GM18511 (cell line): ENCODE data around the gene ZNF185.
"Not testable (repeated sequence)": the region's sequence is repeated elsewhere in the genome, so short reads cannot be mapped to it uniquely, and the experiment has no call there.

Source experiments
- ATAC-seq: cut with Tn5 transposase; IDR thresholded peaks from one replicate; pipeline ENCODE4 v1.9.1; 2021; ENCODE audit warnings: mild to moderate bottlenecking, moderate library complexity; ENCODE audit not compliant: unreplicated experiment

ZNF185 gene

DNA sequence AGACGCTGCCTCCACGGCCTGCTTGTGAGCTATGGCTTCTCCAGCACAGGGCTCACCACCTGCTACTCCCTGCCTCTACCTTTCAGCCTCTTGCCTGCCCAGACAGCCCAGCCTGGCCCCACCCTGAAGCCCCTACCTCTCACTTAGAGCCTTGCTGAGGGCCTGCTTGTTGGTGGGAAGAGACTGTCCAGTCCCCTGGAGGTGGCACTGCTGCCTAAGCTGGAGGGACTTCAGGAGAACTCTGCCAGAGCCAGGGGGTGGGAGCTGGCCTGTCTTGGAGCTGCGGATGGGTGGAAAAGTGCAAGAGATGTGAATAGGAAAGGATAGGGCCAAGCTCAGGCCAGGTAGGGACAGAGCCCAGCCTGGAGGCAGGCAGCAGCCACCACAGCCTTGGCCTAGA lies 2.7 kb upstream of the ZNF185 start:
- ATAC-seq, result no peak

DNA sequence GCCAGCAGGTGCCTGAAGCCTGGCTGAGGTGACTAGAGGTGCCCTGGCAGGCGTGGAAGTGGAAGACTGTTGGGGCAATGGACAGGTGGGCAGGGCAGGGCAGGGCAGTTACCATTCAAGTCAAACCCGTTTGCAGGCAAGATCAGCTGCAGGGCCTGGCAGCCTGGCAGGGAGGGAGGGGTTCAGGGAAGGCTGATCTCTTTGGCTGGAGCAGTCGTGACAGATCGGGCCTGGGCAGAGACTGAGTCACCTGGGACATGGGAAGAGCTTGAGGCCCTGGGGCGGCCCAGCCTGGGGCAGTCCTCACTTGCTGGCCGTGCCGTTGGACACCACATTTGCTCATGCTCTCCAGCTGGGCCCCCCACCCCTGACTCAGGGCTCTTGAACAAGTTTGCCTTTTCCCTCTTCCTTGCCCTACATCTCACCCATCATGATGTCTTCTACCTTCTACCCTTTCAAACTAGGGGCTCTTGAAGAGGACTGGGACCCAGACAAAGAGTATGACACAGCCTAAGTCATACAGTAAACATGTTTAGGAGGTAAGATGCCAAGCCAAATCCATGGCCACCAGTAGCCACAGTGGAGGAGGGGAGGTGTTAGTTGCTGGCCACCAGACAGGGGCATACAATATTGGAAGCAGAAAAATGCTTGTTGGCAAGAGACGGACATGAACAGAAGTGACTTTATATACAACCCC lies 2.0 kb upstream of the ZNF185 start:
- ATAC-seq, result no peak

DNA sequence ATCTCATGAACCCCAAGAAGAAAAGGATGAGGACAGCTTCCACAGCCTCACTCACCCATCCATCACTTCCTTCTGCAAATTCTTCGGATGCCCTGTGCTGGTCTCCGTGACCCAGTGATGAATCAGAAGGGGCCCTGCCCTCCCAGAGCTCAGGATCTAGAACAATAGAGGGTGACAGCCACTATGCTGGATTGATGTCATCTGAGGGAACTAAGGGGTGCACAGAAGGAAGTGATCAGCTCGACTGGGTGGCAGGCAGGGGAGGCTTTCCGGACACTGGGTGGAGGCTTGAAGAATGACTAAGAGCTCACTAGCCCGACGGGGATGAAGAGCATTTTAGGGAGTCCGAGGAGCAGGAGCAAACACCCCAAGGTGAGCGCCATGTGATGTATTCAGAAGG lies 1.4 kb upstream of the ZNF185 start:
- ATAC-seq, result no peak

DNA sequence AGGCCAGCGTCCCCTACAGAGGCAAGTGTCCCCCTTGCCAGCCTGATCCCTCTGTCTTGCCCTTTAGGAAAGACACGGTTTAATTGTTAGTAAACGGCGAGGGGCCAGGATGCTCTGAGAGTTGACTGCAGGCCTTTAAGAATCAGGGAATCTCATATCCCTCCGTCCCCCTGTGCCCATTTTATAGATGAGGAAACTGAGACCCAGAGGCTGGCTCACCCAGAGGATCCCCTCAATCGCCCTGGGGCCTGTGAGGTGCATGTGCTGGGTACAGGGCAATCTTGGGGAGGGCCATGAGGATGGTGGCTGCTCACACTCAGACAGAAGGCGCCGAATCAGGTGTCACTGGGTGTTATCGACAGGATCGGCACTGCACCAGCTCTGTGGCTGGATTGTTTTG lies 575 bp downstream of the ZNF185 start:
- no peak for ATAC-seq

DNA sequence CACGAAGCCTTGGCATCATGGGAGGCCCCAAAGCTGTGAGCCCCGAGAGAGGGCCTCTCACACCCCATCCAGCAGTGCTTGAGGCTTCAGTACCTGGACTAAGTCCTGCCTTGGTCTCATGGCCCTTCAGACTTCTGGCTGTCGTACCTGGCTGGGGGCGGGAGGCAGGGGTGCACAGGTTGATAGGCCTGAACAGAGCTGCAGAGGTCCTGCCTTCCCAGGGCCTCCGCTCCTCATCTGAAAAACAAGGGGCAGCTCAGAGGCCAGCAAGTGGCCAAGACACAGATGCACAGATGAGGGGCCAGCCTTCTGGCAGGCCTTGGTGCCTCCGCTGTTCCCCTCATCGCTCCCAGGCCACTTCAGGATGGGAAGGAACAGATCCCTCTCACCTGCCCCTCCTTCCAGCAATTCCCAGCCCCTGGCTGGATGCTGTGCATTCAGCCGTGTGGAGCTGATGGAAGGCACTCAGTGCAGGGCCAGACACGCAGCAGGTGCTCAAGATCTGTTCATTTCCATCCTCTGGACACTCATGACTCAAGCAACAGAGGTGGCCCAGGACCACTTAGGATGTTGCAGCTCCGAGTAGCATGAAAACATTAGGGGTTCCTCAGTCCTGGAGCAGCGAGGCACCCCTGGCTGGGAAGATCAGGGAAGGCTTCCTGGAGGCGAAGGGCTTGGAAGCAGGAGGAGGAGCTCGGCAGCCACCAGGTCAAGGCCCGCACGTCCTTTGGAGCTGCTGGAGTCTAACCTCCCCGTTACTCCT lies 1.4 kb downstream of the ZNF185 start:
- ATAC-seq, result no peak

DNA sequence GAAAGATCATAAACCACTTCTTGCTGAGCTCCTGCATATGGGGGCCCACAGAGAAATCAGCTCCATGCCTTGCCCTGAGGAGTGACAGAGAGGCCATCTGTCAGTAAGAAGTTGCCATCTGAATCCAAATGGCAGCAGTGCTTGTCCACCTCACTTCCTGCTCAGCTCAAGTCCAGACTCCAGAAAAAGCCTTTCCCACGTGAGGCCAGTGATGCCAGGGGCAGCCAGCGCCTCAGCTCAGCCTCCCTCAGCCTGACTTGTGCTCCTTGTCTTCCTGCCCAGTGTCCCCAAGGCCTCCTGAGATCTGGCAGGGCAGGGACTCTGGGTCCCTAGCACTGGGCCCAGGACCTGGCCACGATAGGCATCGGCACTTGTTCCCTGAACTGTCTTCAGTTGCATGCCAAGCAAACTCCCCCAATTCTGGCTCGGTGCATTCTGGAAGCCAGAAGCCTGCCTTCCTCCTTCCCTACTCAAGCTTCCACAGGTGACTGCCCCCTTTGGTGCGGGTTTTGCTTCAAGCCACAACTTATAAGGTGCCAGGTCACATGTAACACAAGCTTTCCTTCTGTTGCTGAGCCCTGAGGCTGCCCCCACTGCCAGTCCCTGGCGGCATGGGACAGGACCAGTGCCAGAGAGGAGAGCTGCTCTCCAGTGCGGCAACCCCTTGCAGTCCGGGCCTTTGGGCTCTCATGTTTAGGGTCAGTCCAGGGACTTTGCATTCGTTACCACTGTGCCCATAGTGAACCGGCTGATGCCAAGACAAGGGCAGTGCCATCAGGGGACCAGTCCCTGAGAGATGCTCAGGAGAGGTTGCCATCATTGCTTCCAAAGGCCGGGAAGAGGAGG lies 2.2 kb downstream of the ZNF185 start:
- no peak for ATAC-seq

DNA sequence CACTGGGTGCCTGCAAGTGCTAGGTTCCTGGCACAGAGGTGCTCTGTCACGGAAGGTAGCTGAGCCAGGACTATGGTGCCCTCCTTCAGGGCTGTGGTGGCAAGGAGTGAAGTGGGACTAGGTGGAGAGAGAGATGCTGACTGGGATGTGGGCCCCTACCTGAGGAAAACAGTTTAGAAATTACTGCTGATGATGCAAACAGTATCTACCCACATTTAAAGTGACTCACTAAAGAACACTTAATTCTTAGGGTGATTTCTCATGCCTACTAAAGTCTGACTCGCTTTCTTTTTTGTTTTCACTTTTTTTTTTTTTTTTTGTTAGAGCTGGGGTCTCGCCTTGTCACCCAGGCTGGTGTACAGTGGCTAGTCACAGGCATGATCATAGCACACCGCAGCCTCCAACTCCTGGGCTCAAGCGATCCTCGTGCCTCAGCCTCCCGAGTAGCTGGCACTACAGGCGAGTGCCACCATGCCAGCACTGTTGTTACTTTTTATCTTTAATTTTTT lies 3.1 kb downstream of the ZNF185 start:
- ATAC-seq, result no peak

DNA sequence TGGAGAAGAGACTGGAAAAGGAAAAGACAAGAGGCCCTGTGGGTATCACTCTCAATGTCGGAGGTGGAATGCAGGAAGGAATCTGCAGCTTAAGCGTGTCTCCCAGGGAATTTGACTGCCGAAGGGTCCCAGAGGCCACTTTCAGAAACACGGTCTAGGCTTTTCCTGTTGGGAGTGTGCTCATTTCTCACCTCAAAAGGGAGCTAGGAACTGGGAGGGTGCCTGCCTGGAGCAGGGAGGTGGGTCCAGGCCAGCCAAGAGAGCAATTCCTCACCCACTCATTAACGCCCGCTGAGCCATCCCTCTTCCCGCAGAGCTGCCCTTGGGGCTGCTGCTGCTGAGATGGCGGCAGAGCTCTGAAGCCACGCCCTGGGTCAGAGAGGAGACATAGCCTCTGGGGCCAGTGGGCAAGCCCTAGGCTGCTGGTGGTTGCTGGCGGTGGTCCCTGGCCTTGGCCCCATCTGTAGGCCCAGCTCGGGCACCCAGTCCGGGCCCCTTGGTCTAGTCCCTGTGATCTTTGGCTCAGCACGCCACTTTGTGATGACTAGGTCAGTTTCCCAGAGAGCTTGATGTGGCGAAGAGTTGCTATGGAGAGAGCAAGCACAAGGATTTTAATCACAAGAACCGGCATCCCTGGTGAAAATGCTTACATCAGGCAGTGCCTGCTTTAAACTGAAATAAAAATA lies 4.1 kb downstream of the ZNF185 start:
- no peak for ATAC-seq

DNA sequence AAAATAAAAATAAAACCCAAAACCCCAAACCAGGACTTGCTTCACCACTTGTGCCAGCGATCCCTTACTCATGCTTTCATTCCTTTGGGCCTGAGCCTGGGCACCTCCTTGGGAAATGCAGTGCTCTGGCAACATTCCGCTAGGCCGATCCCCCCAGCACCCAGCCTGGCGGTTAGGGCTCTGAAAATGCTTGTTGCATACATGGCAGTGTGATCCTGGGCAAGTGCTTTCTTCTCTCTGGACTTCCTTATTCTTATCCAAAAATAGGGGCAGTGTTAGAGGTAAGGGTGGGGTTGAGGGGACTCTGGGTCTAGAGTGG lies 4.6 kb downstream of the ZNF185 start:
- ATAC-seq, result no peak

DNA sequence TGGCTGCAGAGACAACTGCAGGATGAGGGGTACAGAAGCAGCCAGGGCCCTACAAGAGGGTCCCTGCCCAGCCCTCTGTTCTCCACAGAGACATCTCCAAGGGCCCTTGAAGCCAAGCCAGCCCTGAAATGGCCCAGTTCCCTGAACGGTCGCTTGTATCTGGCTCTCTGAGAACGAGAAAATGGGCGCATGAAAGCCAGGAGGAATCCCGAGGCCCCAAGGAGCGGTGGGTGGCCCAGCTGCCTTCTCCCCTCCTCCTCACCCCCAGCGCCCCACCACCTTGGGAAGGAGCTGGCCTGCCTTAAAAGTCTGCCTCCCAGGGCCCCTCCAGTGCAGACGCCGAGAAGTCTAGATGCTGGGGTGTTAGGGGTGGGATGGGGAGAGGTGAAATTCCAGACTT lies 5.7 kb downstream of the ZNF185 start:
- ATAC-seq, result no peak

DNA sequence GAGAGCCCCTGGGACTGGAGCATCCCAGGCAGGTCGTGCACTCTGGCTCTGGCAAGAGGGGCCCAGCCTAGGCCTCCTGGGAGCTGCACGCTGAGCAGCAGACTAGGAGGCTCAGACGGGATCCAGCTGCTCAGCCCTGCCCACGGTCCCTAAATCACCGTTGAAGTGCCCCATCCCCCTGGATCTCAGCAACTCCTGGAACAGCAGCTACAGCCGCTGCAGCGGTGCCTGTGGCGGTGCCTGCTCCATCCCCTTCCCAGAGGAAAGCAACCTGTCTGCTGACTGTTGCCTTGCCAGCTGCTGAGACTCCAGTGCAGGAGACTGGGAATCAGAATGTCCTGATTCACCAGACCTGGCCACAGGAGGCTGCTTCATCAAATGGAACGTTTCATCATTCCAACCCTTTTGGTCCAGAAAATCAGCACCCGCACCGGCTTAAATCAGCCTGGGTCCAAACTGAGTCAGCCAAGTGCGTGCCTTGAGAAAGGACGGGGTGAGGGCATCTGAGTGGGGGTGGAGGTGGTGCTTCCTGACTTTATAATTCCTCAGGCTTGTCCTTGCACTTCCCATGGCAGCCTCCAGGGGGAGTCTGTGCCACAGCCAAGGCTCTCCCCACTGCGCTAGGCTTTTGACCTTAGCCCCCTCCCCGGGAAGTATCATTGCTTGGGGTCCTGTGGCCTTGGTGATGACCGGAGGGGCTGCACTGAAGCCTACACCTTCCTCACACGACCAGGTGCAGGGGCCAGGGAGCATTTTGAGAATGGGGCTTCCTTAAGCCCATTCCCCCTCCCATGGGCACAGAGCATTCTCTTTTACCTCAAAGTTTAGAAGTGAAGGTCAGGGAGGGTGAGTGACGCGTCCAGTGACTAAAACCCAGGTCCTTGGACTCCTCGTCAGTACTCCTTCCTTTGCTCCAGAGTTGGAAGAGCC lies 6.5 kb downstream of the ZNF185 start:
- ATAC-seq, result peak; percentile 66

DNA sequence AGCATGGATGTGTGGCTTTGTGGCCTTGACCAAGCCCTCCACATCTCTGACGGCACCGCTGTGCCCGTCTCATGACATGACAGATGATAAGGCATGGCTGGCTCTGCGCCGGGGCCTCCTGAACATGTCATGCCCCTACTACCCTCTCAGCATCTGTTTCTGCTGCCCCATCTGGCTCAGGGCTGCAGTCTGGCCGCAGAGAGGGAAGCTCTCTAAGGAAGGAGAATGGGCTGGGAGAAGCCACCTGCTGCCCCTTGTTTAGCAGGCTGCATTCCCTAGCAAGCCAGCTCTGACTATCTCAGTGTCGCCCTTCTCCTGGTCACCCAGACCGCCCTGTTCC lies 7.2 kb downstream of the ZNF185 start:
- ATAC-seq, result no peak

DNA sequence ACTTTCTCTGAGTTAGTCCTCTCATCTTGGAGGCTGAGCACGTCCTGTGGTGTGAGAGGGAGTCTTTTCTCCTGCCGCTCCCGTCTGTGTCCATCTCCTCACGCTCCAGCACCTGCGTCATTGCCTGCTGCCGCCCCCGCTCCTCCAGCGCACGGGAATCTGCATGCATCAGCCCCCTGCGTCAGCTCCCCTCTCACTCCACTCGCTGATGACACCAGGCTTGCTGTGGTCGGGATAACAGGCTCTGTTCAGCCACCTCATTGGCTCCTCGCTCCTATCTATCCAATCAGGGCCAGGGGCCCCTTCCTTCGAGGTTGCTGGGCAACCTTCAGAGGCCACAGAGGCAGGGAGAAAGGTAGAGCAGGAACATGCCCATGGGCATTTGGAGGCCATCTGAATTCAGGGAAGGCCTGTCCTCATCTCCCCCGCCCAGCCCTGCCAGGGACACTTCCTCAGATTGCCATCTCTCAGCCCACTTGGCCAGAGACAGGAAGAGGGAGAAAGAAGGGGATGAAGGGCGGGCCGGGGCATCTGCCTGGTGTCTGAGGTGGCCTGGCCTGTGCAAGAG lies 9.3 kb downstream of the ZNF185 start:
- no peak for ATAC-seq

DNA sequence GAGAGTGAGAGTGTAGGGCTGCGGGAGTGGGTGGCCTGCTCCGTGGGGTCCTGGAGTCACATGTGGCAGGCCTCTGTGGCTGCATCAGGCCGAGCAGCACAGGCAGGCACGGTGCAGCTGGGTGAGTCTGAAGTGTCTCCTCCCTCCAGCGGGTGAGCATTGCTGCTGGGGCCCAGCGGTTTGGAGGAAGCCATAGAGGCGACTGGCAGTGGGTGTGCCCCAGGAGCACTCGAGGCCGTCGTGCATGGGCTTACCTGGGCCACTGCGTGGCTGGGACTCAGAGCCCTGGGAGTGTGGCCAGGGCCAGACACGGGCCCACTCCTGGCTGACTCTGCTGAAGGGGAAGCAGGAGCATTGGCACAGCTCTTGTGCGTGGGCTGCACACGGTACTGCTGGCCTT lies 10.6 kb downstream of the ZNF185 start:
- ATAC-seq, result no peak

DNA sequence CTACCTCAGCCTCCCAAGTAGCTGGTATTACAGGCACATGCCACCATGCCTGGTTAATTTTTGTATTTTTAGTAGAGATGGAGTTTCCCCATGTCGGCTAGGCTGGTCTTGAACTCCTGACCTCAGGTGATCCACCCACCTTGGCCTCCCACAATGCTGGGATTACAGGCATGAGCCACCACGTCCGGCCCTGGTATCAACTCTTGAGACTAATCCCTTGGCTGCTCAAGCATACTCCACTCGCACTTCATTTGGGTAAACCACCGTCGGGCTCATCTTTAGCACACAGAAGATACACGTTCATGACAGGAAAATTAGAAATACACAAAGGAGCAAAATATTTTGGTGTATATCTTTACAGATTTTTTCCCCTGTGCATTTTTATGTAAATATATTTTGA lies 12.2 kb downstream of the ZNF185 start:
- ATAC-seq, result not testable (repeated sequence)

DNA sequence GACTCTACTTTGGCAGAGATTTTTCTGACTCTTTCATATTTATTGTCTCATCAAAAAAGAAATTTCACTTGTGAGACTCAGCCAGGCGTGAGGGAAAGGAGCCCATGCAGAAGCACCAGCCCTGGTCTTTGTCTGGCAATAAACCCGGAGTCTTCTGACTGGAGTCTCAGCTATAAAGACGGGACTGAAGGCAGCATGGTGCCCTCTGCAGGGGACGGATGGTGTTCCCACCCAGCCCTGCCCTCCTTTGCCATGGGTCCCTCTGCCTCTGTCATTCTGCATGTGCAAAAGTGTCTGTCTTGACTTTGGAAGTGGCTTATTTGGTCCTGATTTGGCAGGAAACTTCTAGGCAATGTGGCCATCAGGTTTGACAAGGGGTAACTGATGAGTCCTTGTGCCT lies 14.2 kb downstream of the ZNF185 start:
- ATAC-seq, result no peak

DNA sequence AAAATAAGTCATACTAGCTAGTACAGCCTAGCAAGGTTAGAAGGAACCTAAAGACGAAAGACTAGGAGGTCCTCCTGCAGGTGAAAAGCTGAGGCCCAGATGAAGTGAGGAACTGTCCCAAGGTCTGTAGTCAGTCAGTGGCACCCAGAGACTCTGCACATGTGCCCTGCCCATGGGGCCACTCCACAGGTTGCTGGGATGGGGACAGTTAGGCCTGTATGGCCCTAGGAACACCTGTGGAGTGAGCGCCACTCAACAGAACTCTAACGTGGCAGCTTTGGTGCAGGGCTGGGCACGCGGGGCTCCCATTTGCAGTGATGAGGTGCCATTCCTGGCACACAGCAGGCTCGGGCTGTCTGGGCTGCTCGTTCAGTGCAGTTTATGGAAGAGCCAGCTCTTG lies 14.8 kb downstream of the ZNF185 start:
- no peak for ATAC-seq

DNA sequence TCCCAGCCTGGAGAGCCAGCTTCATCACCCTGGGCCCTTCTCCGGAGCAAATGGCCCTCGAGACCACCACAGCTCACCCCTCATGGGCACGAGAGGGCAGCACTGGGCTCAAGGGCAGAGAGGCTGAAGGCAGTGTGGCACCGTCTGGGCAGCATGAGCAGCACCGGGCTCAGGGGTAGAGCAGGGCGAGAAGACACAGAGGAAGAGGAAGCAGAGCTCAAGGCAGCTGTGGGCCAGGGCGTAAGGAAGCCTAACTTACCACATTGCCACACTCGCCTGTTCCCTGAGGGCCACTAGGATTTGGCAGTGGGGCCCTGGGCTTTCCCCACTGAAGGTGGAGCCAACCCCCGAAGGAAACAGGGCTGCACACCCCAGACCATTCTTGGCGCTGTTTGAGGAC lies 15.5 kb downstream of the ZNF185 start:
- ATAC-seq, result no peak

DNA sequence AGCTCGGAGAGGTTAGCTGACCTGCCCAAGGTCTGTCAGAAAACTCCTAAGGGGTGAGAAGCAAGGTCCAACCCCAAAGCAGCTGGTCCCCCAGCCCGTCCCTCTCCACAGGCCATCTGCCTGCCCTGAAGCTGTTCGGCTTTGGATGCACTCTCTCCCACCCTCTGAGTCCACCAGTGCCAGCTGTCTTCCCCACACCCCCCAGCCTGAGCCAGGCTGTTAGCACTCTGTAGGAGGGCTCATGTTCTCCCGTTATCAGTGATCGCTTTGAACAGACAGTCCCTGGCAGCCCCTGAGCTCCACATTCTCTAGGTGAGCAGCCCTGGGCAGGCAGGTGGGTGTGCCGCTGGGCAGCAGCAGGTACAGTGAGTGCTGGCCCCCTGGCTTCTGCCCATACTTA lies 16.0 kb downstream of the ZNF185 start:
- ATAC-seq, result no peak
